Measurements from ENCODE around the gene MAN1C1. TPM values are rescaled to one million over a fixed set of nuclear protein-coding genes. Genes with fewer than 3 reads are reported as not detected.
"Not testable (repeated sequence)": the region's sequence is repeated elsewhere in the genome, so short reads cannot be mapped to it uniquely, and the experiment has no call there.

The MAN1C1 gene
- total RNA-seq, 1 donor from 2014 or later = 39.4 TPM

DNA sequence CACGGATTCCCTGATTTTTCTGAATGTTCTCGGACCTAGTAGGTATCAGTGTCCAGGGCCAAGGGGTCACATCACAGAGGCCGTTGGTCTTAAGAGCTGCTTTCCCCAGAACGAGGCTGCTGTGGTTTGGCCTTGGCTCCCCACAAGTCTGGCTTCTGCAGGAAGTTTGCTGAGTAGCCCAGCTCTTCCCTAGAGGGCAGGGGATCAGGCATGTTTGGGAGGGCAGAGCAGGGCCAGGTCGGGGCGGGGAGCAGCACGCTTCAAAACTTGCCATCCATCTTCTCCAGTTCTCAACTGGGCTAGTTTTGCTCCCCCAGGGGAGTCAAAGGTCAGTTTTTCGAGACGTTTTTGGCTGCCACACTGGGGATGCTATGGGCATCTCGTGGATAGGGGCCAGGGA is 37.0 kb downstream of the MAN1C1 start:
- no peak for ATAC-seq
- no peak for DNase-seq (ENCODE audit: low spot score)

DNA sequence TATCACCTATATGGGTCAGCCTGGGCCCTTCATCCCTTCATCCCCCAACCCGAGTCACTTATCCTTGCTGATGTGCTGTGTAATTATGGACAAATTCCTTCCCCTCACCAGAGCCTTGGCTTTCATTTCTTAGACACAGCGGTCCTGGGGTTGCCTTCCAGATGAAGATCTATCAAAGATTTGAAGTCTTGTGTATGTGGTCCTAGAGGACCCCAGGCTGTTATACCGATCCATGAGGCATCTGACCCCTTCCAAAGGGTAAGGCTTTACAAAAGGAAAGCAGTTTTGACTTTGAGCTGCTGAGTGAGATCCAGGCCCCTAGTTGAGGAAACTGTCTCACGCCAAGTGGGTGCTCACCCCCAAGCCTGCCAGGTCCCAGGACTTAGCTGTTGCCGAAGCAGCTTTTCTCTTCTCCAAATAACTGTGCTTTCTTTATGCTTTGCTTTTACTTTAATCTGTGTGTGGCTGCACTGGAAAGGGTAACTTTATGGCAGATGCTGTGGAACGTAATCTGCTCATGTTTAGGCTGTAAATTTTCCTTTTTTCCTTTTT is 37.6 kb downstream of the MAN1C1 start:
- DNase-seq (ENCODE audit: low spot score) = no peak
- no peak for ATAC-seq

DNA sequence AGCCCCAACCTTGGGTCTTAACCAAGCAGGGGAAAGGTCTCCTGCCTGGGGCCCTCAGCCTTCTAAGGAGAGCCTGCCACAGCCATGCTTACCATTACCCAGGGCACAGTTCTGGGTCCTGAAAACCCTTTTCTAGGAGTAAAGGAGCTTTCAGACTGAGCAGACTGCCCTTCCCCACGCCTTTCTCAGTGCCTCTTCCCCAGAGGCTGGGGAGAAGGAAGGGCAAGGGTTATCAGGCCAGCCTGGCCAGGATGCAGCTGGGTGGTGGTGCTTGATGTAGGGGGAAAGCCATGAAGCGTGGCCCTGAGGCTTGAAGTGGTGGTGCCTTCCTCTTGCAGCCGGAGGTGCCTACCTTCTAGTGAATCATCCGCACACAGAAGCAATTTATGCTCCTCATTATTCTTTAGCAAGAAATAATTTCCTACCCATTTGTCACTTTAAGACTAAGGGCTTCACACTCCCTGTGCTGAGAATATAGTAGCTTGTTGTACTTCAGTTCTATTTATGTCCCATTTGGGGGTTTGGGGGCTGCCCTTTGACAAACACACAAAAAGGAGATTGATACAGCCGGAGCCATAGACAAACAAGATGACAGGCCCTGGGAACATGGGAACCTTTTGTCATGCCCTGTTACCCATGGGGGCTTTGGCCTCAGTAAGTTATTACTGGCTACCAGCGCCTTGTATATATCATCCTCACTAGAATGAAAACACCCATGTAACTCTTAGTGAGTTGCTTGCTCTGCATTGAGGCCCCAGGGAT is 40.7 kb downstream of the MAN1C1 start:
- peak; percentile 47 for ATAC-seq
- DNase-seq (ENCODE audit: low spot score) = no peak

DNA sequence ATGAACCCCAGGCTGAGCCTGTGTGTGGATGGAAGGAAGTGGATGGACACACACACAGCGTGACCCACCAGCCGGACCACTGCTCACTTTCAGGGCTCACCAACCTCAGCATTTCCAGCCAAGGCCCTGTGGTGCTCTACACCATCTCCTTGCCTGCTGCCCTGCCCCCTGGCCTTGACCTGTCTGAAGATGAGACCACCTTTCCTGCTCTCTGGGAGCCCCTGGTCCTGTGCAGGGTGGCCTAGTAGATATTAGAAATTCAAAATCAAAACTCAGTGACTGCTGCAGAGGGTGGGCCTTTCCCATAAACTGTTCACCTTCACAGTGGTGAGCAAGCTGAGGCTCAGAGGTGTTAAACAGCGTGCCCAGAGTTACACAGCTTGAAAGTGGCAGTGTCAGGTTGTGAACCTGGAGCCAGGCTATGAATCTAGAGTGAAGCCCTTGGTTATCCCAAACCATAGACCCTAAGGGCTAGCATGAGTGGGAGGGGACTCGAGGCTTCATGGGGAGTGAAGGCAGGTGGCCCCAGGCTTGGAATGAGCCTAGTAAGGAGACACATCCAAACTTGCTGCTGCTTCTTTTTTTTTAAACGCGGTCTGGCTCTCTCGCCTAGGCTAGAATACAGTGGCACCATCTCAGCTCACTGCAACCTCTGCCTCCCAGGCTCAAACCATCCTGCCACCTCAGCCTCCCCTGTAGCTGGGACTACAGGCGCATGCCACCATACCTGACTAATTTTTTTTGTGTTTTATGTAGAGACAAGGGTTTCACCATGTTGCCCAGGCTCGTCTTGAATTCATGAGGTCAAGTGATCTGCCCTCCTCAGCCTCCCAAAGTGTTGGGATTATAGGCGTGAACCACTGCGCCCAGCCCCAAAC is 41.5 kb downstream of the MAN1C1 start:
- ATAC-seq (no peak), DNase-seq (ENCODE audit: low spot score) (no peak)

DNA sequence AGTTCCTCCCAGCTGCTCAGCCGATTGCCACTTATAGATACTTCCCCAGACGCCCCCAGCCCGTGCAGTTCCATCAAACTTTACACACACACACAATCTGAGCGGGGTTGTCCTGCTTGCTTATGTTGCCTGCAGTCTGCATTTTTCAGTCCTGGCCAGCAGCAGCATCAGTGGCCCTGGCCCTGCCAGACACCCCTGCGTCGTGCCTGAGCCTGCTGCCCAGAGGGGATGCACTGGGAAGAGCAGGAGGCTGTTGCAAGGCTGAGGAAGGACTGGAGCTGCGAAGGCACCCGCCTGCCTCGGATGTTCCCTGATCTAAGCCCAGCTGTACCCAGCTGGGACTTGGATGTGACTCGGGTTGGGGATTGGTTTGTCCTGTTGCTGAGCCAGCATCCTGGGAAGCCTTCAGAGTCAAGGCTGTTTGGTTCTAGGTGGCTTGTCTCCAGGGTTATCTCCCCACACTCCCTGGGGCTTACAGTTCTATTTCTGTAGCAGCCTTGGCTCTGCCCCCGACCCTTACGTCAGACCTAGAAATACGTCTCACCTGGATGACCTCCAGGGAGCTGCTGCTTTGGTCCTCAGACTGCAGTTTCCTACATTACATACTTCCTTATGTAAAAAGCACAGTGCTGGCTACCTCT is 42.3 kb downstream of the MAN1C1 start:
- ATAC-seq (peak; percentile 25), DNase-seq (ENCODE audit: low spot score) (no peak)

DNA sequence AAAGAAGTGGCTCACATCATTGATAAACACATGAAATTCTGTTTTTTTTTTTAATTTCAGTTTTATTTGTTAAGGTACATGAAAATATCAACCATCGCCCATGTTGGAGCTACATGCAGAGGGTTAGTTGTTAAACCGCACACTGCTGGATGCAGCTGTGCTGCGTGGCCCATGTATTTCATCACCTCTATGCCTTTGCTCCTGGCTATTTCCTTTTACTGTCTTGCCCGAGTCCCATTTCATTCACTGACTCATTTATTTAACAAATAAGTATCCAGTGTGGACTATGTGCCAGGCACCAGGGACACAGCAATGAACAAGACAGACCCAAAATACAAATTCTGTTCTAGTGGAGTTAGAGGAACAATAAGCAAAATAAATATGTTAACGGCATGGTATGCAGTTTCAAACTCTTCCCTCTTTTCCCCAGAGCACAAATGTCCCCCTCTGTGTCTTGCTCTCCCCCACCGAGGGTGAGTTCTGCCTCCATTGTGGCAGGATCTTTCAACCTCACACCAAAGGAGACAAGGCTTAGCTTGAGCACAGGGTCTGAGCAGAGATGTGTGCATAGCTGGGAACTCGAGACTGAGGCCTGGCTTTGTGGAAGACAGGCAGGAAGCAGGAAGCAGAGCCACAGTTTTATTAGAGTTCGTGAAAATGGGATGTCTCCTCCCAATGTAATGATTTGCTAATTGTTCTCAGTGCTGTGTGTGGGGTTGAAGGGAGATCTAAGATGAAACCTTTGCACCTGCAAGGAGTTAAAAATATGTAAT is 44.6 kb downstream of the MAN1C1 start:
- ATAC-seq (no peak), DNase-seq (ENCODE audit: low spot score) (peak; percentile 26)

DNA sequence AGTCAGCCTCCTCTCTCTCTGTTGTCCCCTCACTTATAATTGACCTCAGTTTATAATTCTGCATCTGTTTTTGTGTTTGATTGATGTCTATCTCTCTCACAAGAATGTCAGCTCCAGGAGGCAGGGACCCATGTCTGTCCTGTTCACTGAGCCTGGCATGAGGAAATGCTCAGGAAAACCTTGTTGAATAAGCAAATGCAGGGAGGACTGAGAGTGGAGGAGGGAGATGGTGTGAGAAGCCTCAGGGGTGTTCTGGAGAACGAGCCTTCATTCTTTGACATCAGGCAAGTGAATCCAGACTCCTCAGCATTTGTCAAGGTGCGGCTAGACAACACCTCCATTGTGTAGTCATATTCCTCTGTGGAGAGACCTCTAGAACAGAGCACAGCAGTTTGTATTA is 45.5 kb downstream of the MAN1C1 start:
- DNase-seq (ENCODE audit: low spot score) (peak; percentile 16), ATAC-seq (no peak)

DNA sequence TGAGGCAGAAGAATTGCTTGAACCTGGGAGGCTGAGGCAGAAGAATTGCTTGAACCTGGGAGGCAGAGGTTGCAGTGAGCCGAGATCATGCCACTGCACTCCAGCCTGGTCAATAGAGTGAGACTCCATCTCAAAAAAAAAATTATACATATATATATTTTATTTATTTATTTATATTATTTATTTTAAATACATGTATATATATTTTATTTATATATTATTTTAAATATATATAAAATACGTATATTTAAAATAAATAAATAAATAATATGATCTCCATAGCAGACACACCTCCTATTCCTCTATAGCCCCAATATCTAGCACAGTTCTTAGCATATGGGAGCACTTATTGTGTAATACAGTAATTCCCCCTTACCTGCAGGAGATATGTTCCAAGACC is 46.4 kb downstream of the MAN1C1 start:
- ATAC-seq; DNase-seq (ENCODE audit: low spot score): not testable (repeated sequence)

DNA sequence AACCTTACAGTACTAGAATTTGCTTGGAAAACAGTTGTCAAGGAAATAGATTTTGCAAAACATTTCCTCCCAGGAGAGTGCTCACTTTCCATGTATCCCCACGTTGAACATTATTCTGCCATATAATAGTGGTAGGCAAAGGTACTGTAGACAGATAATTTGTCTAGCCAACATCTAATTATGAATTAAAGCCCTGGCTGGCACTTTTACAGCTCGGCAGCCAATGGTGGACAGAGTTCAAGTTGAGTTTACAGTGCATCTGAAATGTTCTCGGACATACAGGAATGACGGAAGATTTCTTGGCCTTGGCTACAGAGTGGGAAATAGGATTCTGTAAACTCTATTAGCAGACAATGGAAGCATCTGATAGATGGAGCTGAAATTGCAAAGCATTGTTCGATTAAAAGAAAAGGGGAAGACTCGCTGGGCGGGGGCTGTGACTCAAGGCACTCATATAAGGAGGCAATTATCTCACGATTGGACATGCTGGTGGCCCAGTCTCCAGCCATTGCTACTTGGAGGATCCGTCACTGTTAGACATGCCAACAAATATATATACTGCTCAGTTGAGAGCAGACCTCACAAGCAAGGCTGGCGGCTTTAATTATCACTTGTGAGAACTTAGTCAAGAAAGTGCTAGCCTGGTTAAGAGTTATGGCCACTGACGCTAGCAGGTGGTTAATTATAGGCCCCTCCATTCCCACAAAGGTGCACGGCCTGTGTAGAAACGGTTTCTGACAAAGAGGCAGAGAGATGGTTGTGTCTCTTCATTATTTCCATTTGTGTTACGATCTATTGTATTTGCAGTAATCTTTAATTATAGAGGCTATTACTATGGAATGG is 48.0 kb downstream of the MAN1C1 start:
- DNase-seq (ENCODE audit: low spot score) = no peak
- peak; percentile 56 for ATAC-seq

DNA sequence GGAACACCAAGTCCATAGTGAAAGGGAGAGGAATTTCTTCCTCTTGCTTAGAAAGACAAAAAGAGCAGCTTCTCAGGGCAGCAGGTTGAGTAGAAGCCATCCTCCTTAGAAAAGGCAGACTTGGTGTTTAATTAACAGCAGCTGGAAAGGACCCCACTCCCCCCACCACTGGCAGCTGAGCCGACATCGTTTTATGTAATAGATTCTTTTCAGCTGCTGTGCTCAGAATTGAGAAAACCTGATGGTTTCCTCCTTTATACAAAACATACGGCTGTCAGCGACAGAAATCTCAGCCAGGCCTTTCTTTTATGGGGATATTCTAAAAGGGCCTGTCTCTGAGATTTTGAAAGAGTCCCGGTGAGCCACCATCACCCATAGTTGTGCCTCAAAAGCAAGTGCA is 49.9 kb downstream of the MAN1C1 start:
- ATAC-seq (no peak), DNase-seq (ENCODE audit: low spot score) (no peak)

DNA sequence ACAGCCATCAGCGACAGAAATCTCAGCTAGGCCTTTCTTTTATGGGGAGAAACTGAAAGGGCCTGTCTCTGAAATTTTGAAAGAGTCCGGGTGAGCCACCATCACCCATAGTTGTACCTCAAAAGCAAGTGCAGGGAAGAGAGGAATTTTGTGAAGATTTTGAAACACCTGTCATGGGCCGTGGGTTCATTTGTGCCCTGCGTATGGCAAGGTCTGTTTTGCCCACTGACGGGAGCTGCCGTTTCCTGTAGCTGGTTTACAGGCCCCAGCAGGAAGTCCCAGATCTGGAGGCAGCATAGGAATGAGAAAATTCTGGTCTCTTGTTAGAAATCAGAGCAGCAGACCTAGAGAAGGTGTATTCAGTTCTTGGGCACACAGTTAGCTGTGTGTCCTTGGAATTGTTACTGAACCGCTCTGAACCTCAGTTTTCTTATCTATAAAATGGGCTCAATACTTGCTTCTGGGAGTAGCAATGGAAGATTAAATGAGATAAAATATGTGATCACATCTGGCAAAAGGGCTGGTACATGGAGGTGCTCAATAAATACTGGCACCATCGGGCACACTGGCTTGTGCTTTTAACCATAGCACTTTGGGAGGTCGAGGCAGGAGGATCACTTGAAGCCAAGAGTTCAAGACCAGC is 52.5 kb downstream of the MAN1C1 start:
- ATAC-seq = no peak

DNA sequence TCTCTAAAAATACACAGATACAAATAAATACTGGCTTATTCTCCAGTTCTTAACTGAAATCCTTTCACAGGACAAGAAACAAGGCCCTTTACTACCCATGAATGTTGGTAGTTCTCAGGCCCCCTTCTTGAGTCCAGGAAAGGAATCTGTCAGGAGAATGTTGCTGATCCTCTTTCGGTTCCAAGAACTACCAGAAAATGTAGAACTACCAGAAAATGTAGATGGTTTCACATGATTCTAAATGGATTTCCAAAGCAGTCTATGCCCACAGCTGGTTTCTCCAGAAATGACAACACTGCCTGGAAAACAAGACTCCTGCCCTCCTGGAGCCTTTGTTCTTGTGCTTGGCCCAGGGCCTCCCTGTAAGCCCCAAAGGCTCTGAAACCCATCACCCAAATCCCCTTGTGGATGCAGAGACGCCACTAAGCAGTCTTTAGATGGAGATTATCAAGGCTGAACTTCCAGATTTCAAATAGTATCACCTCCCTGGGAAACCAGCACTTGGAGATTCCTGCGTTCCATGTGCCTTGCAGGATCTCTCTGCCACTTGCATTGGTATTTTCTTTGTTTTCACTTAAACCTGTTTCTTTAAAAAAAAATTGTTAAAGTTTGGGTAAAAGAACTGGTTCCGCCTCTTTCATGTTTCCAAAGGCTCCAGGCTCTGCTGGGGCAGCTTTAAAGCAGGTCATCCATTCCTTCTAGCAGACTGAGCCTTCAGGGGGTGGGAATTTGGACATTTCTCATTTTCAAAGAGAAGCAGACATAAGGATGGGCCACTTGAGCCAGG is 53.4 kb downstream of the MAN1C1 start:
- ATAC-seq (no peak), DNase-seq (ENCODE audit: low spot score) (no peak)

More for the DNA sequence above, 52.5 kb downstream of the MAN1C1 start:
- DNase-seq (ENCODE audit: low spot score) = no peak

DNA sequence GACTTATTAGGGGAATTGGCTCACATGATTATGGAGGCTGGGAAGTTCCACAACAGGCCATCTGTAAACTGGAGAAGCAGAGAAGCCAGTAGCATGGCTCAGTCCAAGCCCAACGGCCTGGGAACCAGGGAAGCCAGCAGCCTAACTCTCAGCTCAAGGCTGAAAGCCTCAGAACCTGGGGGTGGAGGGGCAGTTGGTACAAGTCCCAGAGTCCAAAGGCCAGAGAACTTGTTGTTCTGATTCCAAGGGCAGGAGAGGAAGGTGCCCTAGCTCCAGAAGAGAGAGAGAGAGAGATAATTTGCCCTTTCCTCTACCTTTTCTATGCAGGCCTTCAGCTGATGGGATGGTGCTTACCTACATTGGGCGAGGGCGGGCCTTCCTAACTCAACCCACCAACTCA is 55.3 kb downstream of the MAN1C1 start:
- DNase-seq (ENCODE audit: low spot score) (peak; percentile 91), ATAC-seq (peak; percentile 89)

DNA sequence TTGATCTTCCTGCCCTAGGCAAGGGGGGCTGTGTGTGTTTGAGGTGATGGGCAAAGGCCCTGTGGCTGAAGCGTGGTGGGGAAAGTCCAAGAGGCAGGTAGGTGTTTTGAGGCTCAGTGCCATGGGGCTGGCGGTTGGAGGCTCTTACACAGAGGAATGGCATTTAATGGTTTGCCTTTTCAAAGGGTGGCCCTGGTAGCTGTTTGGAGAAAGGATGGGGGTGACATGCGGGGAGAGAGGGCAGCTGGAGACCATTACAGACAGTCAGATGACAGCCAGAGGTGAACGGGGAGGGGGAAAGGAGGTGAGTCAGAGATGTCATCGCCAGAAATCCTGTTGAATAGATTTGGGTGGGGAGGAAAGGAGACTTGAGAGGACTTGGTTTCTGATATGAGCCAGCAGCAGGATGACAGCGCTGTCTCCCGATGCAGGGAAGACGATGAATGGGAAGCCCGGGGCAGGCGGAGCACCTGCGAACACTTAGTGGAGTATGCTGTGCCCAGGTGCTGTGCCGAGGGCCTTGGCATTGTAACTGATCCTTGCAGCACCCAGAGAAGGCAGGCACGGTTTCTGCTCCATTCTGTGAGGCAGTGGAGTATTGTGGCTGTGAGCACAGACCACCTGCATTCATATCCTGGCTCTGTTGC is 56.3 kb downstream of the MAN1C1 start:
- no peak for ATAC-seq
- no peak for DNase-seq (ENCODE audit: low spot score)

DNA sequence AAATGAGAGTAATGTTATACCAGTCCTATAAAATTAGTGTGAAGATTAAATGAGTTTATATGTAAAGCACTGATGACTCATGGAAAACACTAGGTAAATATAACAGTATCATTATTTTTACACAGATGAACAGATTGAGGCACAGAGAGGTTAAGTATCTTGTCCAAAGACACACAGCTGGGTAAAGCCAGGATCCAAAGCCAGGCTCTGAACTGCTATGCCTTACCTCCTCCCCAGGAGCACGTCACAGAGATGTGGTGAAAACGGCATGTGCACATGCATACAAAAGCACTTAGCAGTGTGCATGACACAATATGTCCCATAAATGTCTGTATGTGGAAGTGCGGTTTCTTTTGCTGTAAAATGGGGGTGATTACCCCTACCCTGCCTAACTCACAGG is 56.9 kb downstream of the MAN1C1 start:
- DNase-seq (ENCODE audit: low spot score) = no peak
- no peak for ATAC-seq

DNA sequence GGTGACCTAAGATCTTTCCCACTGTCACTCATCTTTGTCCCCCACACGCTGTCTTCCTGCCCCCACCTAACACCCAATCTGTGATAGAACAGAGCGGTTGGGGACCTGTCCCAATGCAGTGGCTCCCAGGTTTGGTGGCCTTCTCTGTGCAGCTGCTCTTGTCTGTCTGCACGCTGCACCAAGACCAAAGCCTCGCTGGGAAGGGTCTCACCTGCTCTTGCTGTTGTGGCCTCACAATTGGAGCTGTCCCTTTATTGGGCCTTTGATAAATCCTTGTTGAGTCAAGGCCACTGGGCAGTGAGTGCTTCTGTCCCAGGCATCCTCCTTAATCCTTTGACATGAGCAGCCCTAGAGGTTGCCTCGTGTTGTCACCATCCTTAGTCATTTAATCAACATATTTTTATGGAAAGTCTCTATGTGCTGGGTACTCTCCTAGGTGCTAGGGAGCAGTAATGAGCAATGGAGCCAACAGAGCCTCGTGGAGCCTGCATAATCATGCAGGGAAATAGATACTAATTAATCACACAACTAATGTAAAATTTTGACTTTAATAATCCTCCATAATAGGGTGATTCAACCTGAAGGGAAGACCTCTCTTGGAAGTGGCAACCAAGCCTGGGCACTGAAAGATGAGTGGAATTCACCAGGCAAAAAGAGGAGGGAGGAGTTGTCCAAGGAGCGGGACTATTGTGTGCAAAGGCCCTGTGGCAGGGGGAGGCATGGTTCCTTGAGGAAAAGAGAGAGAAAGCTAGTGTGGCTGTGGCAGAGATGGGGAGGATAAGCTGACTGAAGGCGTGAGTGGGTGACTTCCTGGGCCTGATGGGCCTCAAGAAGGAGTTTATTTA is 57.6 kb downstream of the MAN1C1 start:
- no peak for ATAC-seq
- no peak for DNase-seq (ENCODE audit: low spot score)

DNA sequence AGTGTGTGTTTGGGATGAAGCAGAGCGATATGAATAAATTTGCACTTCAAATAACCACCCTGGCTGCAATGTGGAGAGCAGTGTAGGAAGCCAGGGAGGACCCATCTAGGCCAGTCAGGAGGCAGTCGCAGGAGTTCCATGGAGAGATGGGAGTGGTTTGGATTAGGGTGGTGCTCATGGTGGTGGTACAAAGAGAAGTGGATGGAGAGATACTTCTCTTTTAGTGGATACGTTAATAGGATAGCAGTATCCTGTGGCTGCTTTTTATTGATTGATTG is 58.2 kb downstream of the MAN1C1 start:
- ATAC-seq (no peak), DNase-seq (ENCODE audit: low spot score) (no peak)

All from left lobe of liver (tissue), 2 donors.